ENCODE measurements around the gene PPP1R13B.

- TF ChIP-seq GATA2 (IDR thresholded peaks at IDR 0.05; ENCODE audit: low read depth, low read length) (no peak), GATA3 (IDR thresholded peaks at IDR 0.05; ENCODE audit: low read depth, low read length) (no peak)
These were observed 158.2 kb downstream of the PPP1R13B start for GRCh38 chr14:103688906-103689902.

All from SH-SY5Y (cell line).